Measurements from ENCODE around the gene RPS18.

The RPS18 gene

GRCh38 chr6:33297406-33297955 is 25.6 kb downstream of the RPS18 start:
- TF ChIP-seq POLR2AphosphoS5 (IDR thresholded peaks at IDR 0.05; ENCODE audit: low read depth, low read length) = no peak
- peak; percentile 95 for TF ChIP-seq SPI1 (IDR thresholded peaks at IDR 0.05; ENCODE audit: low read depth, low read length)
- no peak for TF ChIP-seq PAX5 (IDR thresholded peaks at IDR 0.05; ENCODE audit: insufficient read depth, low read length, severe bottlenecking)
- DNase-seq (ENCODE audit: insufficient read length, low spot score) (peak; percentile 56), FAIRE-seq (peak; percentile 31)

GRCh38 chr6:33297956-33298772 is 26.3 kb downstream of the RPS18 start:
- DNase-seq (ENCODE audit: insufficient read length, low spot score) (peak; percentile 81), FAIRE-seq (peak; percentile 35)
- TF ChIP-seq SPI1 (IDR thresholded peaks at IDR 0.05; ENCODE audit: low read depth, low read length) (no peak), POU2F2 (IDR thresholded peaks at IDR 0.05; ENCODE audit: low read depth, low read length) (no peak), TAF1 (IDR thresholded peaks at IDR 0.05; ENCODE audit: low read depth, low read length) (no peak), PAX5 (IDR thresholded peaks at IDR 0.05; ENCODE audit: insufficient read depth, low read length, severe bottlenecking) (no peak), POLR2A (IDR thresholded peaks at IDR 0.05; ENCODE audit: low read depth, low read length) (no peak), POLR2AphosphoS5 (IDR thresholded peaks at IDR 0.05; ENCODE audit: low read depth, low read length) (0 out of 2 replicates have a peak, but pooled peaks have one; percentile 50)

DNA sequence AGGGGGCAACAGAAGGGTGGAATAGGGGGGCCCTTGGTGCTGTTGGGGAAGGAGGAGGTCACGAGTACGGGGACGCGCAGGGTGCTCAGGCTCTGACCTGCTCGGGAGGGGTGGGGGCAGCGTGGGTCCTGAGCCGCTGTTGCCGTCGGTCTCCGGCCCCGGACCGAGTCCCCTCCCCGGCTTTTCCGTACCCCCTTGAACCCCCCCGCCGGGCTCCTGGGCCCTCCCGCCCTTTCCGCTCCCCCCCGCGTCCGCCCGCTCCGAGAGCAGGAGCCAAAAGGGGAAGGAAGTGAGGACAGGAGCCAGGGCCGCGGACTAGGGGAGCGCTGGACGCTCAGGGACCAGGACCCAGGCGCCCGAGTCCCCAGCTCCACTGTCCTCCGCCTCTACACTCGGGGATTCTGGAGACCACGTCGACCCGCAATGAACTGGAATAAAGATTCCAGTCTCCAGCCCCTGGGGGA is 26.9 kb downstream of the RPS18 start, which contains the start of gene RGL2:
Gene RGL2 (minus strand): TSS at position 170 of the 464 bp plus-strand sequence. CDS start 332 bp downstream, outside the sequence.
- FAIRE-seq (no peak), DNase-seq (ENCODE audit: insufficient read length, low spot score) (peak; percentile 62)
- TF ChIP-seq SPI1 (IDR thresholded peaks at IDR 0.05; ENCODE audit: low read depth, low read length) = peak; percentile 49
- TF ChIP-seq POU2F2 (IDR thresholded peaks at IDR 0.05; ENCODE audit: low read depth, low read length) = no peak

GRCh38 chr6:33299237-33299944 is 27.5 kb downstream of the RPS18 start:
- TF ChIP-seq POLR2AphosphoS5 (IDR thresholded peaks at IDR 0.05; ENCODE audit: low read depth, low read length) (peak; percentile 75; the same call in 1 of the 2 replicates), POLR2A (IDR thresholded peaks at IDR 0.05; ENCODE audit: low read depth, low read length) (peak; percentile 82), PAX5 (IDR thresholded peaks at IDR 0.05; ENCODE audit: insufficient read depth, low read length, severe bottlenecking) (no peak), SPI1 (IDR thresholded peaks at IDR 0.05; ENCODE audit: low read depth, low read length) (no peak), POU2F2 (IDR thresholded peaks at IDR 0.05; ENCODE audit: low read depth, low read length) (peak; percentile 59), TAF1 (IDR thresholded peaks at IDR 0.05; ENCODE audit: low read depth, low read length) (peak; percentile 50)
- peak; percentile 76 for FAIRE-seq
- peak; percentile 89 for DNase-seq (ENCODE audit: insufficient read length, low spot score)

DNA sequence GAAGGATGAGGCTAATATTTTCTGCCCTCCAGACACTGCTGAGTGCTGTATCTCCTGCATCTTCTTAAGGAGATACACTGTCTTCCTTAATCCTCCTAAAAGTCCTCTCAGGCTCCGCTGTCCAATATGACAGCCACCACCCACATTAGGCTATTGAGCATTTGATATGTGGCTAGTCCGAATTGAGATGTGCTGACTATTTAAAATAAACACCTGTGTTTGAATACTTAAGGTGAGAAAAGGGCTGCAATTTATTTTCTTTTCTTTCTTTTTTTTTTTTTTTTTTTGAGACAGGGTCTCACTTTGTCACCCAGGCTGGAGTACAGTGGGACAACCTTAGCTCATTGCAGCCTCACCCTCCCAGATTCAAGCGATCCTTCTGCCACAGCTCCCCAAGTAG is 30.0 kb downstream of the RPS18 start:
- FAIRE-seq (no peak), DNase-seq (ENCODE audit: insufficient read length, low spot score) (no peak)
- TF ChIP-seq TAF1 (IDR thresholded peaks at IDR 0.05; ENCODE audit: low read depth, low read length) (no peak), POLR2AphosphoS5 (IDR thresholded peaks at IDR 0.05; ENCODE audit: low read depth, low read length) (no peak), POLR2A (IDR thresholded peaks at IDR 0.05; ENCODE audit: low read depth, low read length) (no peak), PAX5 (IDR thresholded peaks at IDR 0.05; ENCODE audit: insufficient read depth, low read length, severe bottlenecking) (no peak), SPI1 (IDR thresholded peaks at IDR 0.05; ENCODE audit: low read depth, low read length) (no peak), POU2F2 (IDR thresholded peaks at IDR 0.05; ENCODE audit: low read depth, low read length) (no peak)

DNA sequence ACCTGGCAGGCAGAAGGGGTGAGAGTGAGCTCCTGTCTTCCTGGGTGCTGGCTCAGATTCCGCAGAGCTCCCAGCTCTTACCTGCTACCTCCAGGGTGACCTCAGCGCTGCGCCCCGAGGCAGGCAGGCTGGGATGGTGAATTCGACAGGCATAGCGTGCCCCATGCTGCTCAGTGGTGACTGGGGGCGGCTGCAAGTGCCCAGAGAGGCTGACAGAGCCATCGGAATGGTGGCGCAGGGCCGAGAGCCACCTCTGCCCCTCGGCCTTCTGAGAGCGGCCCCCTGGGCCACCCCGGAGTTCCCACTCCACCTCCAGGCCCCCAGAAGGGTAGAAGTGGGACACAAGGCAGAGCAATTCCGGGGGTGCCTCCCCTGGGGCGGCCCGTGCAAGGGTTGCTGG is 32.3 kb downstream of the RPS18 start:
- TF ChIP-seq POU2F2 (IDR thresholded peaks at IDR 0.05; ENCODE audit: low read depth, low read length) (no peak), TAF1 (IDR thresholded peaks at IDR 0.05; ENCODE audit: low read depth, low read length) (no peak), PAX5 (IDR thresholded peaks at IDR 0.05; ENCODE audit: insufficient read depth, low read length, severe bottlenecking) (no peak), SPI1 (IDR thresholded peaks at IDR 0.05; ENCODE audit: low read depth, low read length) (no peak), POLR2AphosphoS5 (IDR thresholded peaks at IDR 0.05; ENCODE audit: low read depth, low read length) (no peak), POLR2A (IDR thresholded peaks at IDR 0.05; ENCODE audit: low read depth, low read length) (no peak)
- DNase-seq (ENCODE audit: insufficient read length, low spot score) (no peak), FAIRE-seq (no peak)

- FAIRE-seq (no peak), DNase-seq (ENCODE audit: insufficient read length, low spot score) (no peak)
Observed at GRCh38 chr6:33305052-33305451, 33.2 kb downstream of the RPS18 start.

DNA sequence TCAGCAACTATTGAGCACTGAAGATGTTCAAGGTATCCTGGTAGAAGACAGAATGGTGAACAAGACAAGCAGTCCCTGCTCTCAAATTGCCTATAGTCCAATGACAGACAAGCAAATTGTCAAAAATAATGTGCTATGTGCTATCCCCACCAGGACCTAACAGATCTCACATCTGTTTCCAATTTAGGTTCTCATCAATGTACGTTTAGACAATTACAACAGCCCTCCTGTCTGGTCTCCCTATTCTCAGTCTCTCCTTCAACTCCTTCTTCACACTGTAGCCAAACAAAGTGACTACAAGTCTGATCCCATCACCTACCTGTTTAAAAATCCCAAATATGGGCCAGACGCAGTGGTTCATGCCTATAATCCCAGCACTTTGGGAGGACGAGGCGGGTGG is 34.5 kb downstream of the RPS18 start:
- DNase-seq (ENCODE audit: insufficient read length, low spot score) (no peak), FAIRE-seq (no peak)
- TF ChIP-seq SPI1 (IDR thresholded peaks at IDR 0.05; ENCODE audit: low read depth, low read length) (no peak), PAX5 (IDR thresholded peaks at IDR 0.05; ENCODE audit: insufficient read depth, low read length, severe bottlenecking) (no peak)

More at GRCh38 chr6:33305052-33305451, 33.2 kb downstream of the RPS18 start:
- no peak for TF ChIP-seq POLR2A (IDR thresholded peaks at IDR 0.05; ENCODE audit: low read depth, low read length)
- 0 out of 2 replicates have a peak, but pooled peaks have one; percentile 4 for TF ChIP-seq POLR2AphosphoS5 (IDR thresholded peaks at IDR 0.05; ENCODE audit: low read depth, low read length)
- no peak for TF ChIP-seq TAF1 (IDR thresholded peaks at IDR 0.05; ENCODE audit: low read depth, low read length)
- TF ChIP-seq SPI1 (IDR thresholded peaks at IDR 0.05; ENCODE audit: low read depth, low read length) = no peak
- TF ChIP-seq PAX5 (IDR thresholded peaks at IDR 0.05; ENCODE audit: insufficient read depth, low read length, severe bottlenecking) = no peak
- no peak for TF ChIP-seq POU2F2 (IDR thresholded peaks at IDR 0.05; ENCODE audit: low read depth, low read length)

GRCh38 chr6:33312361-33313104 is 40.7 kb downstream of the RPS18 start:
- peak; percentile 73 for DNase-seq (ENCODE audit: insufficient read length, low spot score)
- TF ChIP-seq TAF1 (IDR thresholded peaks at IDR 0.05; ENCODE audit: low read depth, low read length) = no peak
- TF ChIP-seq POLR2A (IDR thresholded peaks at IDR 0.05; ENCODE audit: low read depth, low read length) = no peak
- no peak for TF ChIP-seq SPI1 (IDR thresholded peaks at IDR 0.05; ENCODE audit: low read depth, low read length)
- TF ChIP-seq POU2F2 (IDR thresholded peaks at IDR 0.05; ENCODE audit: low read depth, low read length) = 0 out of 2 replicates have a peak, but pooled peaks have one; percentile 11
- TF ChIP-seq POLR2AphosphoS5 (IDR thresholded peaks at IDR 0.05; ENCODE audit: low read depth, low read length) = 0 out of 2 replicates have a peak, but pooled peaks have one; percentile 63
- no peak for TF ChIP-seq PAX5 (IDR thresholded peaks at IDR 0.05; ENCODE audit: insufficient read depth, low read length, severe bottlenecking)
- FAIRE-seq = no peak

All from GM12891 (cell line).